ENCODE data around the gene LGALS3BP.
"Not testable (repeated sequence)": the region's sequence is repeated elsewhere in the genome, so short reads cannot be mapped to it uniquely, and the experiment has no call there.

The LGALS3BP gene, protein sequence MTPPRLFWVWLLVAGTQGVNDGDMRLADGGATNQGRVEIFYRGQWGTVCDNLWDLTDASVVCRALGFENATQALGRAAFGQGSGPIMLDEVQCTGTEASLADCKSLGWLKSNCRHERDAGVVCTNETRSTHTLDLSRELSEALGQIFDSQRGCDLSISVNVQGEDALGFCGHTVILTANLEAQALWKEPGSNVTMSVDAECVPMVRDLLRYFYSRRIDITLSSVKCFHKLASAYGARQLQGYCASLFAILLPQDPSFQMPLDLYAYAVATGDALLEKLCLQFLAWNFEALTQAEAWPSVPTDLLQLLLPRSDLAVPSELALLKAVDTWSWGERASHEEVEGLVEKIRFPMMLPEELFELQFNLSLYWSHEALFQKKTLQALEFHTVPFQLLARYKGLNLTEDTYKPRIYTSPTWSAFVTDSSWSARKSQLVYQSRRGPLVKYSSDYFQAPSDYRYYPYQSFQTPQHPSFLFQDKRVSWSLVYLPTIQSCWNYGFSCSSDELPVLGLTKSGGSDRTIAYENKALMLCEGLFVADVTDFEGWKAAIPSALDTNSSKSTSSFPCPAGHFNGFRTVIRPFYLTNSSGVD
- total RNA-seq: 35.2 to 46.4 reads per million in 2 donors

DNA sequence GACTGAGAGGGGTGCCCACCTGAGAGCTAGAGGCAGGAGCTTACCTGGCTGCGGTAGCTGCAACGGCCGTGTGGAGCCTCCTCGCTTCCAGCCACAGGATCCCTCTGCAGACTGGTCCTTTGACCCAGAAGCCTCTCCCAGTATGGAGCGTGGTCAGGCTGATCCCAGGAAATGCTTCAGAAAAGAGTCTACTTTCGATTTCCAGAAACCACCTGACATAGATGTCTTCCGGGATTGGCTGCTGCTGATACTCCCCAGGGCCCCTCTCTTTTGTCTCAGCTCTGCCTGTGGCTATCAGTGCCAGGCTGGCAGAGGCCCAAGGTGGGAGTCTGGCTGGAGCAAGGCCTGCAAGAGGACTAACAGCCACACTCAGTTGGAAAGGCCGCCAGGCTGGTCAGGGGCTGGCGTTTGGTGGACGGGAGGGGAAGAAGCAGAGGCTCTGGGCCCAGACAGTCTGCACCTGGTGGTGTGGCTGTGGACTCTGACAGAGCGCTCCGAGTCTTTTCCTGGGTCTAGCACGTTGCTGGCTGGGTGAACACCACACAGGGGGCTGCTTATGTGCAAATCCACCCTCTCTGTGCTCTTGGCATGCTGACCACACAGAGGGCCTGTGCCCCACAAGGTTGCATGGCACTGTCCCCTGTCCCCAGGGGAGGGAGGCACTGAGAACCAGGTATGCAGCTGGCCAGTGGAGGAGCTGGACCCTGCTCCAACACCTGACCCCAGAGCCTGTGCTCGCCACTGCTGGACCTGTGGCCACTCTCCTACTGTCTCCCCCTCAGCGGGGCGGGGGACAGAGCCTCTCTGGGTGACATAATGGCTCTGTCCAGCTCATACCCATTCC is at the start of gene LGALS3BP:
Gene LGALS3BP (minus strand): TSS at position 144 of the 844 bp plus-strand sequence. CDS start 2,732 bp downstream, outside the sequence.
- DNase-seq: no peak

DNA sequence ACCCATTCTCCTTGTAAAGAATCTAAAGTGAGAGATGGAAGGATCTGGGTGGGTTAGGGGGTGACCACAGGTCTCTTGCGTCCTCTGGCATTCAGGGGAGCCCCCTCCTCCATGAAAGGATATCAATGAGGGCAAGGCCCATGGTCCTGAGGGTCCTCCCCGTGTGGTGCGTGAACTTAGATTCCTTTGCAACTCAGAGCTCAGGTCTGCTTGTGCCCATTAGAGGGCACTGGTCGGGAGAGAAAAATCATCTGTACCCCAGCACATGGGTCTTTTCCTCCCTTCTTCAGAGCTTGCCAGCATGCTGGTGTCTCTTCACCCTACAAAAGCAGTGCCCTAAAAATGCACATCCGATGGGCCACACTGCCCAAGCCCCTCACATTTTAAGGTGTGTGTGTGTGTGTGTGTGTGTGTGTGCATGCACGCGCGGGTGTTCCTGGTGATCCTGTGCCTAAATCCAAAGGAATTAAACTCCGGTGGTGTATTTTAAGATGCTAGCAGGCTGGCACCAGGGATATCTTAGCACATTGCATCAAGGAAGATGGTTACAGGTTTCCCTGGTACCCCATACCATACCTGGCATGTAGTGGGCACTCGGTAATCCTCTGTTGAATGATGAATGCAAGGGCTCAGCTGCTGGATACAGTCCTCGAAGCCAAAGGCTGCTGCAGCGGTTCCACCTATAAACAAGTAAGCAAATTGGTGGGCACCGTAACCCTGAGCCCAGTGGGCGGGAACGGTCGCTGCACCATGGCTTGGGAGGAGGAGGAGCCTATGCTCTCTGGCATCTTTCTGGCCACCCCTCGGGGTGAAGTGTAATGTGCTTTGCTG is 49.0 kb upstream of the LGALS3BP start:
- DNase-seq: no peak

DNA sequence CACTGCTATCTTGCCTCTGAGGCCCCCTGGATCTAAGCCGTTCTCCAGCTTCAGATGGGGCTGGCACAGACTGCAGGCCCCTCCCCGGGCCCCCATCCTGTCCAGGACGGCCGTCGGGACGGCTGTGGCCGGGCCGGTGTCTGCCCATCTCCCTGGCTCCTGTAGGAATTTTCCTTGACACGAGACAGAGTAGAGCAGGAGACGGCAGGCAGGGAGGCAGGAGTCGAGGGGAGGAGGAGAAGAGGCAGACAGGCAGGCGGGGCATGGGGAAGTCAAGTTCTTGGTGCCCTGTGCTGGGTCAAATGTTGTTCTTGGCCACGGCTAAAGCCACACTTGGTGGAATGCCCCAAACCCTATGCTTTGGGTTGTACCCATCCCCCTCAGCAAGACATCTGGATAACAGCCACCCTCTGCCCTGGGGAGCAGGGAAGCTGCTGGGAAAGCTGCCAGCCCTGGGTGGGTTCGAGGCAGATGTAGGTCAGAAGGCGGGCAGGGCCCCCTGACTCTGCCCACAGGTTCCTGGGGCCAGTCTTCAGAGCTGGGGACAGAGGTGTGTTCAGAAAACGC is 48.3 kb upstream of the LGALS3BP start:
- DNase-seq: no peak

DNA sequence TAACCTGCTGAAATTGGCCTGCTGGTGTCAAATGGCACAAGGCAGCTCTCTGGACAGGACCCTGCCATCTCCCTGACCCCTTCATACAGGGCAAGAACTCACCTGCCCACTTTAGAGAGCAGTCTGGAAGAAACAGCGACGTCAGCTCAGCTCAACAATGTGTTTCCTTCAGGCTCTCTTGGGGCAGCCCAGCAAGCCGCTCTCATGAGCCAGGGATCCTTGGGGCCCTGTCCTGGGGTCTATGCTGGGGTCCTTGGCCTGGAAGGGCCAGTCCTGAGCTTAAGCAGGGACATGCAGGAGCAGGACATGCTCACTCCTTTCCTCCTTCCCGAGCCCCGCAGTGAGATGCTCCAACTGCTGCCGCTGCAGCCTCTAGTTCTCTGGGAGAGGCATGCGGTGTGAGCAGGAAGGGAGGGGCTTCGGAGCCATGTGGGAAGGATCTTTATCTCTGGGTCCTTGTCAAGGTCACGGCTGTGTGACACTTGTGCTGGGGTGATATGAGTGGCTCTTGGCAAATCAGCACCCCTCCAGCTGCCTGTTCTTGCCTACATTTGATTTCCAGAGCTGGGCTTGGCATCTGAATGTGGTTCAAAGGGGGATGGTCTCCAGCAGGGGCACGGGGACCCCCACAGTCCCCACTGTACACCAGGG is 47.7 kb upstream of the LGALS3BP start:
- no peak for DNase-seq

DNA sequence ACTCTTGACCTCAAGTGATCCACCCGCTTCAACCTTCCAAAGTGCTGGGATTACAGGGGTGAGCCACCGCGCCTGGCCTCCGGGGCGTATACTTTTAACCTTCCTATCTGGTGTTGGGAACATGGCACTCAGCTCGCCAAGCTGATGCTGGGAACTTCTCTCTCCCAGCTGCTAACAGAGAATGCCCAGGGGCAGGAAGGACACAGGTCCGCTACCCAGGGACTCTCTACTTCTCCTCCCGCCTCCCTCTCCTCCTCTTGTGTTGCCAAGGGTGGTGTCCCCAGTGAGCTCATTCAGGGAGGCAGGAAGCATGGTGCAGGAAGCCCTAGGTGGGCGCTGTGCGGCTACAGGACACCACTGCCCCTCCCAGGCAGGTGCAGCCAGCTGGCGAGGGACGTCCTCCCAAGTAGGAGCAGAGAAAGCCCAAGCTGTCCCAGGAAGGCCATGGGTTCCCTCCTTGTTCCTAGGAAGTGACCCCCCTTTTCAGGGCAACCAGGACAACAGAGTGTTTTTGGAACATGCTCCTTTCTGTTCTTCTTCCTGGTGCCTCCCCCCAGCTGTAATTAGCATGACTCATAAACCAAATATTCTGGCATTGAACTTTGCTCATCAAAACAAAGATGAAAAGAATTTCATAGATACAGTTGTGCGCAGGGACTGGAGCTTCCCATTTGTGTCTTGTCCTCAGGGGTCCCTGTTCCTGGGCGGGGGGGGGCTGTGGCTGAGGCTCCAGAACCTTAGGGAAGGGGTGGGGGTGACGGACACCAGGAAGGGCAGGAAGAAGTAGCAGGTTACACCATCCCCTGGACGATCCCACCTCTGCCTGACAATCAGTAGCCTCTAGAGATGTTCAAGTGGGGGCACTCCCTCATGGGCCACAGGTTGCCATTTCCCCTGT is 46.9 kb upstream of the LGALS3BP start:
- no peak for DNase-seq

DNA sequence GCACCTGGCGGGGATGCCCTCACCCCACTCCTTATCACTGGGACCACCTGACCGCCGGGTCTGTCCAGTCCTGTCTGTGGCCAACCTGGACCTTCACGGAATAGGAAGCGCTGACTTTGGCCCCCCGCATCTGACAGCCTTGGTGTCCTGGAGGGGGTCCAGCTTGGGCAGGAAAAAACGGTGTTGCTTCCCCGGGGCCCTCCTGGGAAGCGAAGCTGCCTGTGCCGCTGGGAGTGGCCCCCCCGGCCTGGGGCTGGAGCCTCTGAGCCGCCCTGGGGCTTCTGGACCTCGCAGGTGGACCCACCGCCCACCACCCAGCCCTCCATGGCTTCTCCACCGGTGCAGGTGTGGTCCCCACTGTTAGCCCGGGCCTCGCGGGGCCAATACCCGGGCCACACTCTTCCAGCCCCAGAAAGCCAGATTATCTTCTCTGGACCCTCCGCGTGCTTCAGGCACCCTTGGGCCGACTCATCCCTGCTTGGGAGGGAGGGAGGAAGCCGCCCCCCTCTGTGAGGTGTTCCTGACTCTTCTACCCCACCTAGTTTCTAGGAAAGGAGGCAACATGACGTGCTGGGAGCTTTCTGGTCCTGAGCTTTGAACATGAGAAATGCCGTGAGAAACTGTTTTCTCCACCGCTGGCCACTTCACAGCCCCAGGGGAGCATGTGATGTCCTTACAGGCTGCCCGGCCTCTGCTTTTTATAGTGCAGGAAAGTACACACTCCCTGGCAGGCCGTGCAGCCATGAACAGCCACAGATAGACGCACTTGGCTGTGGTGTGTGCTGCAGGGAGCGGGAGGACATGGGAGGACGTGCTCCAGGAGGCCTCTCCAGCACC is 45.4 kb upstream of the LGALS3BP start:
- no peak for DNase-seq

DNA sequence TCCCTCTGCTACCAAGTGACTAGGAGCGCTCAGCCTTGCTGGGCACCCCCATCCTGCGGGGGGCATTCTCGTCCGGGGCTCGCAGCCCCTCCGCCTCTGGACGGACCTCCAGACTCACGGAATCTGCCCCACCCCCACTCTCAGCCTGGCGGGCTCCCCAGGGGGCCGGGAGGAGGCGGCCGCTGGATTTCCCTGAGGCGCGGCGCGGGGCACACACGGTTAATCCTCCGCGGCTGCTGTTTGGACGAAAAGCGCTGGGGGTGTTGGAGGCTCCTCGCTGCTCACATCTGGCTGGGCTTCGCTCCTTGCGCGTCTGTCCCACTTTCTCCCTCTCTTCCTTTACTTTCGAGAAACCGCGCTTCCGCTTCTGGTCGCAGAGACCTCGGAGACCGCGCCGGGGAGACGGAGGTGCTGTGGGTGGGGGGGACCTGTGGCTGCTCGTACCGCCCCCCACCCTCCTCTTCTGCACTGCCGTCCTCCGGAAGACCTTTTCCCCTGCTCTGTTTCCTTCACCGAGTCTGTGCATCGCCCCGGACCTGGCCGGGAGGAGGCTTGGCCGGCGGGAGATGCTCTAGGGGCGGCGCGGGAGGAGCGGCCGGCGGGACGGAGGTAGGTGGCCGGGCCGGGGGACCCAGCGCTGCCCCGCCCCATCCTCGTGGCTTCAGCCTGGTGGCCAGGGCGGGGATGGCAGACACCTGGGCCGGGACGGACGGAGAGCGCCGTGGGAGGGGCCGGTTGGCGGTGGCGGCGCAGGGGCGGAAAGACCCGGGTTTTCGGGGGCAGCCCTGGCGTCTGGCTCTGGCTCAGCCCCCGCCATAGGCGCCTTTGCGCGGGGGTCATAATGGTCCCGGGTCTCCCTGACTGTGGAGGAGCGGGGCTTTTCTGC is 44.4 kb upstream of the LGALS3BP start, which contains the start of gene C1QTNF1:
Gene C1QTNF1 (plus strand): TSS at position 284 of the 886 bp plus-strand sequence. CDS start 19,800 bp downstream, outside the sequence.
- DNase-seq: peak; percentile 25

DNA sequence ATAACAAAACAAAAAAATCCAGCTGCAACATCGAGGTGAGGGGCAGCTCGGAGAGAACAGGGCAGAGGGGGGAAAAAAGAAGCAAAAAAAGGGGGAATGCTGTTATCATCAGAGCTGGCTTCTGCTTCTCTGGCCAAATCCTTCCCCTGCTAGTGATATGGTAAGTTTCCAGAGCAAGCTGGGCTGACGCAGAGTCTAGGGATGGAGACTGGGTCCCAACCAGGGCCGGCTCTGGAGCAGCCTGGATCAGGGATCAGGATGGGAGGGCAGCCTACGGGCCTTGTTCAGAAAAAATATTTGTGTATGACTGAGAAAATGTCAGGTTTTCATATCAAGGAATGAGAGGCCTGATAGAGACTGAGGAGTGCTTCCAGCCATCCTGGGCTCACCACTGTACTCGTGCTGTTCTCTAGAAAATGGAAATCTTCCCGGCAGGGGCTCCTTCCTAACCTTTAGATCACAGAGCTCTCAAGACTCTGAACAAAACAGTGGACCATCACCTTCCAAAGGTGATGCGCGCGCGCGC is 43.5 kb upstream of the LGALS3BP start:
- no peak for DNase-seq

DNA sequence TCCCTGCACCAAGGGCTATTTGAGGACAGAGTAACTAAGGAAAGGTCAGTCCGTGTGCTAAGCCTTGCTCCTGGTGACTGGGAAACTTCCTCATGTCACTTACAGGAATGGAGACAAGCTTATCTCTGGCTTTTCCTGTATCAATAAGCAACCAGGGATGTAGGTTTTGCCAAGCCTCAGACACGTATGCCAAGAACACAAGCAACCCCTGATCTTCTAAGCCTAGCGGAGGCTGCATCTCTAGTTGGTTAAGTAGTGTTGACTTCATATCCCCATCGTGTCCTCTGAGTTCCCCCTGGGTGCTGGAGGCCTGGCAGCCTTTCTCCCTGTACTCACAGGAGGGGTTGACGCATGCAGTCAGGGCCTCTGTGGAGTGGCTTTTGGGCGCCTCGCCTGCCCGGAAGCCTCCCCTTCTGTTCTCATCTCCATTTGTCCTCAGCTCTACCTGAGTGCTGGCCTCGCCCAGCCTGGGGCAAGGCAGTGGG is 42.8 kb upstream of the LGALS3BP start:
- no peak for DNase-seq

DNA sequence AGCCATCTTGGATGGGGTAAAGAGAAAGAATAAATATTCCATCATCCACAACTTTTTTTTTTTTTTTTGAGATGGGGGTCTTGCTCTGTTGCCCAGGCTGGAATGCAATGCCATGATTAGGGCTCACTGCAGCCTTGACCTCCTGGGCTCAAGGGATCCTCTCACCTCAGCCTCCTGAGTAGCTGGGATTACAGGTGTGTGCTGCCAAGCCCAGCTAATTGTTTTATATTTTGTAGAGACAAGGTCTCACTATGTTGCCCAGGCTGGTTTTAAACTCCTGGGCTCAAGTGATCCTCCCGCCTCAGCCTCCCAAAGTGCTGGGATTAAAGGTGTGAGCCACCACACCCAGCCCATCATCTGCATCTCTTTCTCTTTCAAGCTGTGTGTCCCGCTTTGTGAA is 42.2 kb upstream of the LGALS3BP start:
- DNase-seq: not testable (repeated sequence)

DNA sequence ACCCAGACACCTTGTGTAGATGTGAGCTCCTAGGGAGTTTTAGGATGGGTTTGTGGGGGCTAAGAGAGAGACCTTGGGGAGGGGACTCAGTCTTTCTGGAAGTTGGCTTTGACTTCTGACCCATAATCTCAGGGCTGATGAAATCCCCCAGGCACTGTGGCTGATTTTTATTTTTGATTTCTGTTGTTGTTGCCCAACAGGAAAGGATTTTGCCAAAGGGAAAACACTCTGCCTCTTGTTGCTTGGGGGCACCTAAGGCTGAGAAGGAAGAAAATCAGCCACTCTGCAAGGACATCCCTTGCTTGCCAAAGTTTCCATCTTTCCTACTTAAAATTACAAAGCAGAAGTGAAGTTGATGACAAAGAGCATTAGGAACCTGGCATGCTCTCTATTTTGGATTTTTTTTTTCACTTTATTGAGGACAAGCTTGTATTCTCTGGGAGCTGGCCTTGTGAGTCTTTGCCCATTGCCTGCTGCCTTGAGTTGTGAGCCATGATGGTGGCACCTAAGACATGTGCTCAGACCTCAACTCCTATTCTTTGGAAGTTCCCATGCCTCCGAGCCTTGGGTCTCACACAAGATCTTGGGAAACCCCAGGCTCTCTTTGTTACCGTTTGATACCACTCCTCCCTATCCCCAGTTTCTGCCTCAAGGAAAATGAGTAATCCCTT is 41.0 kb upstream of the LGALS3BP start:
- DNase-seq: no peak

DNA sequence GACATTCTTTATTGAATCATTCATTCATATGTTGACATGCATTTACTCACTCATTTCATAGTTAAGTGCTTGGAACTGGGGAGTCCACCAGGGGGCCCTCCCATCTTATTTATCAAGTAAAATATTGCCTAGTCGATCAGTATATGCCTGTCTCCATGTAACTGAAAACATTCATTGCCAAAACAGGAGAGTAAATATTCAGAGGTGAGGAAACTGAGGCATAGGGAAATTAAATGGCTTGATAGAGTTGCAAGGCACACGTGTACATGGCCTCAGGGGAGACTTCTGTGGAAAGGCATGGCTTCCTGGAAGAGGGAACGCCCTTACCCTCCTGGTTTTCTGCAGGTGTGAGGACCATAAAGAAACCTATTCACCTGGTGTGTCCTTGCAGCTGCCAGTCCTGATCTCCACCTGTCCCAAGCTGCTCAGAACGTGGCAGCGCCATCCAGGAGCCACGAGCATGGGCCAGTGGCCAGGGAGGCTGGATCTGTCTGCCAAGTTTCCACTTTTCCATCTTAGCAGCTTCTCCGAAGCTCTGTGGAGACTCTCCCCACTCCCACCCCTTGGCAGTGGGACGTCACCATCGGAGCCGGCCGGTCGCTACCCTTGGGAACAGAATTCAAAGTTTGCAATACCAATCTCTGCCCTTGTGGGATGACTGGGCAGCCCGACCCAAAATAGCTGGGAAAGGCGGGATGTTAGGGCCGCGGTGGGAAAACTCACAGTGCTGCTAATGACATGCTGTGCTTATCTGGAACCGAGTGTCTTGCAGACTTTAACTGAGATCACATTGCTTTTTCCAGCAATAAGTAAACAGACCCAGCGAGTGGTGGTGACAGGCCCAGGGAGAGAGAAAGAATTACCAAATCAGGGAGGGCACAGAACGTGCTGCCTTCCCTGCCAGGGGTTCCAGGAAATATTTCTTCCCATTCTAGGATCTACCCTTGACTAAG is 40.2 kb upstream of the LGALS3BP start:
- peak; percentile 35 for DNase-seq

DNA sequence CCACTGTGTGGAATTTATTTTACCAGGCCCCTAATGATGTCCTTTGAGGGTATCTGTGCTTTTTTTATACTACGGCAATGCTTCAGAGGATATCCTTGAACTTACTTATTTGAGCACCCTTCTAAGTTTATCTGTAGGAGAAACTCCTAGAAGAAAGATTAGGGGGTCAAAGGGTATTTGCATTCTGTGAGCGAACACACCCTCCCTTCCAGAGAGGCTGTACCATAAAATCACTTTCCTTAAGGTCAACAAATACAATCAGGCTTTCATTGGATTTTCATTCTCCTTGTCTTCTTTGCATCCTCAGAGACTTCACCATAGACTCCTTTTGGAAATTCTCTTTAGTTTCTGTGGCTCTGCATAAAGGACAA is 39.5 kb upstream of the LGALS3BP start:
- no peak for DNase-seq

DNA sequence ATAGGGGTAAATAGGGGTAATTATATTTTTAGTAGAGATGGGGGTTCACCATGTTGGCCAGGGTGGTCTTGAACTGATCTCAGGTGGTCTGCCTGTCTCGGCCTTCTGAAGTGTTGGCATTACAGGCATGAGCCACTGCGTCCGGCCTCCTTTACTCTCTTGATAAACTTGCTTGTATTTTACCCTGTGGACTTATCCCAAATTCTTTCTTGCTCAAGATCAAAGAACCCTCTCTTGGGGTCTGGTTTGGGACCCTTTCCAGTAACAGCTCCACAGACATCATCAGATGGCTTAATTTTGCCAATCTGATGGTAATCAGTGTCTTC is 38.6 kb upstream of the LGALS3BP start:
- no peak for DNase-seq

DNA sequence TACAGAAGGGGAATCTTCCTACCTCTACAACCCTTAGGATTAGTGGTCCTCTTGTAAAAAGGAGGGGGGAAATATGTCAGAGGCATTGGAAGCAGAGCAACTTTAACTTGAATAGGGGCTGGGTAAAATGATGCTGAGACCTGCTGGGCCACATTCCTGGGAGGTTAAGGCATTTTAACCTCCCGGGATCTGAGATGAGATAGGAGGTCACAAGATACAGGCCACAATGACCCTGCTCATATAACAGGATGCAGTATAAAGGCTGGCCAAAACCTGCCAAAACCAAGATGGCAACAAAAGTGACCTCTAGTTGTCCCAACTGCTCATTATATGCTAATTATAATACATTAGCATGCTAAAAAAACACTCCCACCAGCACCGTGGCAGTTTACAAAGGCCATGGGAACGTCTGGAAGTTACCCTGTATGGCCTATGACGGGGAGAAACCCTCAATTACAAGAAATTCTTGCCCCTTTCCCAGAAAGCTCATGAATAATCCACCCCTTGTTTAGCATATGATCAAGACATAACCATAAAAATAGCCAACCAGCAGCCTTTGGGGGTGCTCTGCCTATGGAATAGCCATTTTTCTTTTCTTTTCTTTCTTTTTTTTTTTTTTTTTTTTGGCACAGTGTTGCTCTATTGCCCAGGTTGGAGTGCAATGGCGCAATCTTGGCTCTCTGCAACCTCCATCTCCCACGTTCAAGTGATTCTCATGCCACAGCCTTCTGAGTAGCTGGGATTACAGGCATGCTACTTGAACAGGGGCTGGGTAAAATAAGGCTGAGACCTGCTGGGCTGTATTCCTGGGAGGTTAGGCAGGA is 38.0 kb upstream of the LGALS3BP start:
- no peak for DNase-seq
